Skin of body (tissue), 2 donors: ENCODE data around the gene SVOPL. TPM values are rescaled to one million over a fixed set of nuclear protein-coding genes. Genes with fewer than 3 reads are reported as not detected.
"Not testable (repeated sequence)": the region's sequence is repeated elsewhere in the genome, so short reads cannot be mapped to it uniquely, and the experiment has no call there.

Experiments used
- DNase-seq: peaks from one replicate; lab custom pipeline; 2025; lab: John Stamatoyannopoulos, UW
- total RNA-seq: library from RNA; depleted of rRNA; stranded (reverse); fragments of >200 nt; gene quantifications from one replicate; pipeline ENCODE4 v1.2.3, GENCODE V29; 2014

The SVOPL gene
- total RNA-seq, 1 donor from 2014 or later, result 0.59 TPM

- no peak for DNase-seq
These were observed 368 bp upstream of the SVOPL start for GRCh38 chr7:138701537-138701923.

GRCh38 chr7:138699661-138700060 is 1.5 kb downstream of the SVOPL start:
- no peak for DNase-seq

- no peak for DNase-seq
These were observed 2.9 kb downstream of the SVOPL start for GRCh38 chr7:138698281-138698680.

- DNase-seq, result no peak
These were observed 3.5 kb downstream of the SVOPL start for GRCh38 chr7:138697535-138698182.

GRCh38 chr7:138695776-138696175 is 5.4 kb downstream of the SVOPL start:
- not testable (repeated sequence) for DNase-seq

- no peak for DNase-seq
These were observed 6.1 kb downstream of the SVOPL start for GRCh38 chr7:138695106-138695505.

GRCh38 chr7:138691178-138691577 is 10.0 kb downstream of the SVOPL start:
- DNase-seq, result no peak

- no peak for DNase-seq
These were observed 10.7 kb downstream of the SVOPL start for GRCh38 chr7:138690495-138690894.

- DNase-seq, result not testable (repeated sequence)
These were observed 13.1 kb downstream of the SVOPL start for GRCh38 chr7:138688037-138688436.

GRCh38 chr7:138684340-138684739 is 16.8 kb downstream of the SVOPL start:
- no peak for DNase-seq

GRCh38 chr7:138679793-138680192 is 21.4 kb downstream of the SVOPL start:
- DNase-seq, result no peak

- DNase-seq, result no peak
These were observed 30.6 kb downstream of the SVOPL start for GRCh38 chr7:138670594-138670993.

- no peak for DNase-seq
These were observed 31.8 kb downstream of the SVOPL start for GRCh38 chr7:138669364-138669763.

- DNase-seq, result no peak
These were observed 32.2 kb downstream of the SVOPL start for GRCh38 chr7:138668946-138669345.

- DNase-seq, result no peak
These were observed 32.9 kb downstream of the SVOPL start for GRCh38 chr7:138668229-138668596.

GRCh38 chr7:138667535-138668228 is 33.5 kb downstream of the SVOPL start:
- no peak for DNase-seq

GRCh38 chr7:138666385-138666784 is 34.8 kb downstream of the SVOPL start:
- DNase-seq, result no peak

- no peak for DNase-seq
These were observed 35.5 kb downstream of the SVOPL start for GRCh38 chr7:138665669-138666140.

GRCh38 chr7:138665249-138665648 is 35.9 kb downstream of the SVOPL start:
- no peak for DNase-seq

- DNase-seq, result no peak
These were observed 37.1 kb downstream of the SVOPL start for GRCh38 chr7:138663725-138664710.

GRCh38 chr7:138662991-138663320 is 38.2 kb downstream of the SVOPL start:
- DNase-seq, result no peak
